Neural cell (in vitro differentiated cells): ENCODE measurements around the gene PDE3B. TPM values are rescaled to one million over a fixed set of nuclear protein-coding genes. Genes with fewer than 3 reads are reported as not detected.

Experiments used
- H2AFZ ChIP-seq: fragments of 200-600, 300-800 bp; sonication (generic), shearing (Covaris generic); 2 replicates; pipeline ENCODE4 v1.6.0; 2014; ENCODE audit warnings: low read depth, mild to moderate bottlenecking, antibody characterized with exemption, low read length, moderate library complexity
- H3F3A ChIP-seq: fragments of 200-600 bp; shearing (Covaris generic); 2 replicates; pipeline ENCODE4 v1.6.1; 2016; ENCODE audit warnings: mild to moderate bottlenecking, moderate library complexity, mixed read lengths, antibody characterized with exemption, low read length; ENCODE audit not compliant: insufficient read depth, poor library complexity, severe bottlenecking
- H3K27ac ChIP-seq: fragments of 200-600, 300-800 bp; sonication (generic), shearing (Covaris generic); 2 replicates; pipeline ENCODE4 v1.5.1; 2014; ENCODE audit warnings: mild to moderate bottlenecking, low read length, moderate library complexity
- H3K27me3 ChIP-seq: fragments of 300-800, 200-600 bp; sonication (generic), shearing (Covaris generic); 2 replicates; pipeline ENCODE4 v1.6.0; 2014; ENCODE audit warnings: mild to moderate bottlenecking, low read depth, low read length, moderate library complexity; ENCODE audit not compliant: insufficient read depth
- H3K36me3 ChIP-seq: fragments of 300-800, 200-600 bp; sonication (generic), shearing (Covaris generic); 2 replicates; pipeline ENCODE4 v1.5.1; 2014; ENCODE audit warnings: mild to moderate bottlenecking, antibody characterized with exemption, low read length, moderate library complexity; ENCODE audit not compliant: insufficient read depth
- H3K4me2 ChIP-seq: fragments of 300-800, 200-600 bp; sonication (generic), shearing (Covaris generic); 2 replicates; pipeline ENCODE4 v1.6.0; 2014; ENCODE audit warnings: mild to moderate bottlenecking, low read length
- H3K4me3 ChIP-seq: fragments of 300-800, 200-600 bp; sonication (generic), shearing (Covaris generic); 2 replicates; pipeline ENCODE4 v1.5.1; 2014; ENCODE audit warnings: mild to moderate bottlenecking, low read length, moderate library complexity
- H3K79me2 ChIP-seq: fragments of 200-600 bp; shearing (Covaris generic); replicated peaks from 2 replicates; pipeline ENCODE4 v1.6.0; 2014; ENCODE audit warnings: mild to moderate bottlenecking, low read length, moderate library complexity; ENCODE audit not compliant: insufficient read depth
- H3K9ac ChIP-seq: fragments of 300-800, 200-600 bp; sonication (generic), shearing (Covaris generic); 2 replicates; pipeline ENCODE4 v1.6.1; 2016; ENCODE audit warnings: mild to moderate bottlenecking, low read length, mixed read lengths
- H3K9me2 ChIP-seq: fragments of 200-600 bp; shearing (Covaris generic); 2 replicates; pipeline ENCODE4 v1.6.1; 2016; ENCODE audit warnings: mild to moderate bottlenecking, low read length, mixed read lengths; ENCODE audit not compliant: insufficient read depth
- H3K9me3 ChIP-seq: fragments of 200-600, 300-800 bp; sonication (generic), shearing (Covaris generic); 2 replicates; pipeline ENCODE4 v1.6.1; 2016; ENCODE audit warnings: mild to moderate bottlenecking, mixed run types, low read length, moderate library complexity, mixed read lengths
- H4K20me1 ChIP-seq: fragments of 200-600 bp; shearing (Covaris generic); 2 replicates; pipeline ENCODE4 v1.6.1; 2016; ENCODE audit warnings: mild to moderate bottlenecking, mixed run types; ENCODE audit not compliant: insufficient read depth
- EP300 ChIP-seq: fragments of 450-650 bp; conservative IDR thresholded peaks from 2 replicates; pipeline ENCODE4 v1.6.1; 2014; ENCODE audit warnings: antibody characterized with exemption, mild to moderate bottlenecking, moderate library complexity; ENCODE audit not compliant: poor library complexity, severe bottlenecking
- EZH2 ChIP-seq: fragments of 200-600, 300-800 bp; shearing (Covaris generic), sonication (generic); IDR thresholded peaks from 2 replicates; pipeline ENCODE4 v1.6.1; 2014; ENCODE audit warnings: antibody characterized with exemption, low read length, borderline replicate concordance, mild to moderate bottlenecking; ENCODE audit not compliant: insufficient read depth, poor library complexity, severe bottlenecking
- POLR2AphosphoS5 ChIP-seq: IDR thresholded peaks from 2 replicates; pipeline ENCODE4 v1.6.1; 2012
- RAD21 ChIP-seq: fragments of 450-650 bp; conservative IDR thresholded peaks from 2 replicates; pipeline ENCODE4 v1.6.1; 2014; ENCODE audit warnings: antibody characterized with exemption, mild to moderate bottlenecking, moderate library complexity
- SMC3 ChIP-seq: fragments of 450-650 bp; conservative IDR thresholded peaks from 2 replicates; pipeline ENCODE4 v1.6.1; 2014; ENCODE audit warnings: antibody characterized with exemption, mild to moderate bottlenecking, moderate library complexity; ENCODE audit not compliant: poor library complexity
- TAF1 ChIP-seq: IDR thresholded peaks from 2 replicates; pipeline ENCODE4 v1.6.1; 2012; ENCODE audit warnings: low read depth
- polyA plus RNA-seq: library from polyadenylated mRNA; depleted of rRNA; stranded (reverse); fragments of >200 nt; gene quantifications from 2 replicates; pipeline ENCODE4 v1.2.3, GENCODE V29; 2014
- TF ChIP-seq, protein P1 (sequence below): IDR thresholded peaks from 2 replicates; pipeline ENCODE4 v1.6.1; 2012; ENCODE audit warnings: borderline replicate concordance
- TF ChIP-seq, protein P2 (sequence below): fragments of 450-650 bp; IDR thresholded peaks from 2 replicates; pipeline ENCODE4 v1.5.1; 2014; ENCODE audit warnings: antibody characterized with exemption, mild to moderate bottlenecking, moderate library complexity; ENCODE audit not compliant: poor library complexity, severe bottlenecking

PDE3B gene
- polyA plus RNA-seq, 1 donor from 2014 or later = 13.8 TPM

DNA sequence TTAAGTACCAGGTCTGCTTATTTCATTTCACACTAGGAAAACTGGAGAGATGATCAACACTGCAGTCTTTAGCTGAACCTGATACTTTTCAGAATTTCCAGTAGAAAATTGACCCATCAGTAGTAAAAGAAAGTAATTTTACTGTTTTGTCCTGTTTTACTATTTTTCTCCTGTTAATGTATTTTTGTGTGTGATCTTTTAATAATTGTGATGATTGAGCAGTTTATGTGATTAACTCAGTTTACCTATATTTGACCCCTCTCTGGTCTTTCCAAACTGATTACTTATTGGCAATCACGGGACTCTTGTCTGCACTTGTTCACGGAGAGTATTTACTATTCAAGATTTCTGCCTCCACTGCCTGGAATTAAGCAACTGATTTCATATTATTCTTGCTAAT is 249.0 kb downstream of the PDE3B start:
- Histone ChIP-seq H3K9me2 (no peaks in the 10 kb centered on the region), H3K9ac (no peak overlapping the region), H2AFZ (no peak overlapping the region), H3K27ac (no peak overlapping the region), H3K27me3 (no peaks in the 10 kb centered on the region), H3K79me2 (no peaks in the 10 kb centered on the region), H3K4me2 (no peak overlapping the region), H3K4me3 (peak overlapping the region; percentile 74), H3K36me3 (no peaks in the 10 kb centered on the region), H3K9me3 (no peaks in the 10 kb centered on the region), H3F3A (no peaks in the 10 kb centered on the region), H4K20me1 (no peaks in the 10 kb centered on the region)
- TF ChIP-seq TAF1 = no peak
- no peak for TF ChIP-seq EP300
- TF ChIP-seq, protein P1, sequence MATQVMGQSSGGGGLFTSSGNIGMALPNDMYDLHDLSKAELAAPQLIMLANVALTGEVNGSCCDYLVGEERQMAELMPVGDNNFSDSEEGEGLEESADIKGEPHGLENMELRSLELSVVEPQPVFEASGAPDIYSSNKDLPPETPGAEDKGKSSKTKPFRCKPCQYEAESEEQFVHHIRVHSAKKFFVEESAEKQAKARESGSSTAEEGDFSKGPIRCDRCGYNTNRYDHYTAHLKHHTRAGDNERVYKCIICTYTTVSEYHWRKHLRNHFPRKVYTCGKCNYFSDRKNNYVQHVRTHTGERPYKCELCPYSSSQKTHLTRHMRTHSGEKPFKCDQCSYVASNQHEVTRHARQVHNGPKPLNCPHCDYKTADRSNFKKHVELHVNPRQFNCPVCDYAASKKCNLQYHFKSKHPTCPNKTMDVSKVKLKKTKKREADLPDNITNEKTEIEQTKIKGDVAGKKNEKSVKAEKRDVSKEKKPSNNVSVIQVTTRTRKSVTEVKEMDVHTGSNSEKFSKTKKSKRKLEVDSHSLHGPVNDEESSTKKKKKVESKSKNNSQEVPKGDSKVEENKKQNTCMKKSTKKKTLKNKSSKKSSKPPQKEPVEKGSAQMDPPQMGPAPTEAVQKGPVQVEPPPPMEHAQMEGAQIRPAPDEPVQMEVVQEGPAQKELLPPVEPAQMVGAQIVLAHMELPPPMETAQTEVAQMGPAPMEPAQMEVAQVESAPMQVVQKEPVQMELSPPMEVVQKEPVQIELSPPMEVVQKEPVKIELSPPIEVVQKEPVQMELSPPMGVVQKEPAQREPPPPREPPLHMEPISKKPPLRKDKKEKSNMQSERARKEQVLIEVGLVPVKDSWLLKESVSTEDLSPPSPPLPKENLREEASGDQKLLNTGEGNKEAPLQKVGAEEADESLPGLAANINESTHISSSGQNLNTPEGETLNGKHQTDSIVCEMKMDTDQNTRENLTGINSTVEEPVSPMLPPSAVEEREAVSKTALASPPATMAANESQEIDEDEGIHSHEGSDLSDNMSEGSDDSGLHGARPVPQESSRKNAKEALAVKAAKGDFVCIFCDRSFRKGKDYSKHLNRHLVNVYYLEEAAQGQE = no peak
- TF ChIP-seq EZH2 = no peak
- TF ChIP-seq, protein P2, sequence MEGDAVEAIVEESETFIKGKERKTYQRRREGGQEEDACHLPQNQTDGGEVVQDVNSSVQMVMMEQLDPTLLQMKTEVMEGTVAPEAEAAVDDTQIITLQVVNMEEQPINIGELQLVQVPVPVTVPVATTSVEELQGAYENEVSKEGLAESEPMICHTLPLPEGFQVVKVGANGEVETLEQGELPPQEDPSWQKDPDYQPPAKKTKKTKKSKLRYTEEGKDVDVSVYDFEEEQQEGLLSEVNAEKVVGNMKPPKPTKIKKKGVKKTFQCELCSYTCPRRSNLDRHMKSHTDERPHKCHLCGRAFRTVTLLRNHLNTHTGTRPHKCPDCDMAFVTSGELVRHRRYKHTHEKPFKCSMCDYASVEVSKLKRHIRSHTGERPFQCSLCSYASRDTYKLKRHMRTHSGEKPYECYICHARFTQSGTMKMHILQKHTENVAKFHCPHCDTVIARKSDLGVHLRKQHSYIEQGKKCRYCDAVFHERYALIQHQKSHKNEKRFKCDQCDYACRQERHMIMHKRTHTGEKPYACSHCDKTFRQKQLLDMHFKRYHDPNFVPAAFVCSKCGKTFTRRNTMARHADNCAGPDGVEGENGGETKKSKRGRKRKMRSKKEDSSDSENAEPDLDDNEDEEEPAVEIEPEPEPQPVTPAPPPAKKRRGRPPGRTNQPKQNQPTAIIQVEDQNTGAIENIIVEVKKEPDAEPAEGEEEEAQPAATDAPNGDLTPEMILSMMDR = no peak
- TF ChIP-seq POLR2AphosphoS5 = no peak

DNA sequence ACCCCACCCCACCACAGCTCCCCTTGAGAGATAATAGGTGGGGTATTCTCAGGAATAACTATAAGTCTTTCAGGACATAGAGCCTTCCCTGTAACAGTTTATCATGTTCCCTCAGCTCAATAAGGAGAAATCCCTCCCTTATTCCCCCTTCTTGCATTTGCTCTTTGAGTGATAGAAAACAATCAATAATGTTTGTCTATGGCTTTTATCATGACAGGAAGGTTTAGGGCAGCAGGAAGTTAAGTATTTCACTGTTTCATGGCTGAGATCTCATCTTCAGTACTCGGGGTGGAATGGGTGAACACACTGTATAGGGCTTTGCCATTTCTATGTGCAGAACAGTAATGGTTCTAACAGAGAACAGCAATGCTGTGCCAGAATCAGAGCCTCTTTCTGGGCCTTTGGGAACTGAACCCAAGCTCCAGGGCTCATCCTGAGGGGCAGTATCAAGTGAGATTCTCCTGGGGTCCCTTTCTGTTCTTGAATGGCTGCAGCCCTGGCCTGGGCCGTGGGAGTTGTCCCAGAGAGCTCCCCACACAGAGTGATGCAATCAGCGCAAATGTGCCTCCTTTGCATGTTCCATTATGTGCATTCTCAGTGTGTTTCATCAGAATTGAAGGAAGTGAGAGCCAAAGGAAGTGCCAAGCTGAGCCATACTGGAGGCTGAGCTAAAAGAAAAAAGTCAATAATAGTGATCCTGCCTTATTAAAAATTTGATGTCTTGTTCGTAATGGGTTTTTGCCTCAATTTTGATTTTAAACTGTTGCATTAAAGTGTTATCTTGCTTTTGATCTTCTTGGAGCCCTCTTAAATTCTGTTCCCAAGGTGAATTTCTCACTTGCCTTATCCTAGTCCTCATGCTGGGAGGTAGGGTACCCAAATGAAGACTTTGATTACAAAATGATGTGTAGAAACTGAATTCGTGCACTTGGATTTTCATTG is 251.3 kb downstream of the PDE3B start:
- Histone ChIP-seq H3K27ac (no peak overlapping the region), H3K79me2 (no peaks in the 10 kb centered on the region), H3K36me3 (no peaks in the 10 kb centered on the region), H3K9me3 (no peaks in the 10 kb centered on the region), H4K20me1 (no peaks in the 10 kb centered on the region), H3K9me2 (no peaks in the 10 kb centered on the region), H3F3A (no peaks in the 10 kb centered on the region), H3K4me2 (no peak overlapping the region), H2AFZ (no peak overlapping the region), H3K9ac (no peak overlapping the region), H3K4me3 (no peak overlapping the region), H3K27me3 (no peaks in the 10 kb centered on the region)
- TF ChIP-seq, protein P1 = no peak
- TF ChIP-seq, protein P2 = no peak
- TF ChIP-seq RAD21 = no peak
- no peak for TF ChIP-seq POLR2AphosphoS5
- no peak for TF ChIP-seq EZH2
- no peak for TF ChIP-seq EP300
- TF ChIP-seq TAF1 = no peak
- no peak for TF ChIP-seq SMC3
